CD4-positive, alpha-beta T cell treated with Interleukin-4 for 1 hour (primary cell): ENCODE data around the gene SEMA3D.

Experiments used
- DNase-seq, 2 donors: peaks; one replicate each; pipeline ENCODE4 v3.0.0-alpha.2; 2020 to 2022

SEMA3D gene

DNA sequence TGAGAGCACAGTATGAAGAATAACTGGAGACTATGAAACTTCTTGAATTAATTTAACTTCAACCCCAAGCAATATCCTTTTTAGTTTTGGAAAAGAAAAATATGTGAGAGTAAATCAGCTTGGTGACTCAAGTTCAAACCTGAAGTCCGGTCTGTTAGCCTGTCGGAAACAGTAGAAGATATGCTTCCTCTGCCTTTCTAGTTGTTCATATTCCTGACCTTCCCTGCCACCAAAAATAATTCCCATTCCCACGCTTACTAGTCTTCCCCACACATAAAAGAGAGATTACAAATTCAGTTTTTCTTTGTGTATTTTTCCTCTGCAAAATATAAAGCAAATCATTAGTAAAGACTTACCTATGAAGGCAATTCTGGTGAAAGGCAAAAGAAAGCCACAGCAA, 3.6 kb downstream of the SEMA3D start:
- no peak for DNase-seq

DNA sequence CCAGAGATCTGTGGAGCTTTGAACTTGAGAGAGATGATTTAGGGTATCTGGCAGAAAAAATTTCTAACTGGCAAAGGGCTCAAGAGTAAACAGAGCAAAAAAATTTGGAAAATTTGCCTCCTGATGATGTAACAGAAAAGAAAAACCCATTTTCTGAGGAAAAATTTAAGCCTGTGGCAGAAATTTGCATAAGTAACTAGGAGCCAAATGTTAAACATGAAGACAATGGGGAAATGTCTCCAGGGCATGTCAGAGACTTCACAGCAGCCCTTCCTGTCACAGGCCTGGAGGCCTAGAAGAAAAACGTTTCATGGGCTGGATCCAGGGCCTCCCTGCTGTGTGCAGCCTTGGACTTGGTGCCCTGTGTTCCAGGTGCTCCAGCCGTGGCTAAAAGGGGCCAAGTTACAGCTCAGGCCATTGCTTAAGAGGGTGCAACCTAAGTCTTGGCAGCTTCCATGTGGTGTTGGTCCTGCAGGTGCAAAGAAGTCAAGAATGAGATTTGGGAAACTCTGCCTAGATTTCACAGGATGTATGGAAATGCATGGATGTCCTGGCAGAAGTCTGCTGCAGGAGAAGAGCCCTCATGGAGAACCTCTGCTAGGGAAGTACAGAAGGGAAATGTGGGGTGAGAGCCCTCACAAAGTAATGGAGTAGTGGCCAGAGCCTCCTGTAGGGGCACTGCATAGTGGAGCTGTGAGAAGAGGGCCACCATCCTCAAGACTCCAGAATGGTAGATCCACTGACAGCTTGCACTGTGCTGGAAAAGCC, 8.1 kb downstream of the SEMA3D start:
- no peak for DNase-seq

DNA sequence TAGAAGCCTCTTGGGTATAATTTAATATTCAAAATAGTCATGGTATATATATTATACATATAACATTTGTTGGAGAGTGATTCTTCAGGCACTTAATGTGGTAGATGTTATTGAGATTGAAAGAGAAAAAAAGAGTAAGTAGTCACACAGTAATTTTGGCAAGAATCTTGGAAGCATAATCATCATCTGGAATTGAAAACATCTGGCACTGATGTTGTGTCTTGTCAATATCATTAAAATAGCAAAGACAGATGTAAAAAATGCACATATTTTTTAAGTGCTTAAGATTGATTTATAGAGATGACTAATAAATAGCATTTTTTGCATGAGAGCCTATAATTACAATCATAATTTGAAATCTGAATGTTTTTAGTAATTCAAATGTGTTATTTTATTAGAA, 9.5 kb downstream of the SEMA3D start:
- no peak for DNase-seq

GRCh38 chr7:85176197-85176596, 10.7 kb downstream of the SEMA3D start:
- no peak for DNase-seq

DNA sequence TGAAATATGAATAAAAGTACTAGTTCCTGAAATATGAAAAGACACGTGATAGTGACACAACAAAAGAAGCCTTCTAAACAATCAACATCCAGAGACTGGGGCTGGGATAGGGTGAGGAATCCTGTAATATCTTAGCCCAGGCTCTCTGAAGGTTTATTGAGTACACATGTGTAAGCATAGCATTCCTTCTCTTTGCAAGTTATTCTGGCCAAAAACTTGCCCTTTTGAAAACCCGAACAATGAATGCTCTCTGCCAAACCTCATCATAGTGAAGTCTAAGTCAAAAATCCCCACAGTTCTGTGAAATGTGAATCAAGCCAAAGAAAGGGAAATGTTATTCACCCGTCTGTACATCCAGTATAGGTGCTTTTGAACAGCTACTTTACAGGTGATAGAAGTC, 11.6 kb downstream of the SEMA3D start:
- DNase-seq, result no peak

- no peak for DNase-seq
These were observed 14.3 kb downstream of the SEMA3D start for GRCh38 chr7:85172530-85172941.

DNA sequence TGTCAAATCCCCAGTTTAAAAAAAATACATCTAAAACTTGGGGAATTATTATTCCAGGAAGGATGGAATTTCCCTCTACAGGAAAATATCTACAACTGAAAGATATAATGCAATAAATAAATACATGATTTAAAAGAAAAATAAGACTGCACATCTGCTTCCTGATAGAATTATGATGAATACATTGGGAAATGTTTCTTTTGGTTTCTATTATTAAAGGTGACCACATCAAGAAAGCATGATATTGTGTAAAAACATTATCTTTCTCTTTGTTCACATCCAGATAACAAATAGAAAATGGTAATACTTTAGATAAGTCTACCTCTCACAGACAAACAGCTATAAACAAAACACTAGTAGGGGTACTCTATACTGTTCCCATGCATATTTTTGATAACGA, 19.2 kb downstream of the SEMA3D start:
- DNase-seq, result no peak

DNA sequence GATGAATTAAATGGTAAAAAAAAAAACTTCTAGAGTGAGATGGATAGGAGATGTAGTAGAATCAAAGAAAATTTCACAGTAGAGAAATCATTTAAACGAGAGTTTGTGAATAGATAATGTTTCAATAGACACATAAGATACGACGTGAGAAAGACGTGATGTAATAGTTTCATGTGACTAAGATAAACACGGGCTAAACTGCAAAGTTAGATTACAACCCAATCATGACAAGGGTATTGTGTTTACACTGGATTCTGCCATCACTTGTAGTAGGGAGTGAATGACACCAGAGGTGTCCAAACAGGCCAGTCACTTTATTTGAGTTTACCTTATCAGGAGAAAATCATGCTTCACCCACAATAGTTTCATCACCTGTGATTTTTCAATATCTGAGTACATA, 21.6 kb downstream of the SEMA3D start:
- DNase-seq, result no peak

GRCh38 chr7:85164376-85164775, 22.5 kb downstream of the SEMA3D start:
- no peak for DNase-seq

GRCh38 chr7:85162721-85163120, 24.1 kb downstream of the SEMA3D start:
- no peak for DNase-seq

DNA sequence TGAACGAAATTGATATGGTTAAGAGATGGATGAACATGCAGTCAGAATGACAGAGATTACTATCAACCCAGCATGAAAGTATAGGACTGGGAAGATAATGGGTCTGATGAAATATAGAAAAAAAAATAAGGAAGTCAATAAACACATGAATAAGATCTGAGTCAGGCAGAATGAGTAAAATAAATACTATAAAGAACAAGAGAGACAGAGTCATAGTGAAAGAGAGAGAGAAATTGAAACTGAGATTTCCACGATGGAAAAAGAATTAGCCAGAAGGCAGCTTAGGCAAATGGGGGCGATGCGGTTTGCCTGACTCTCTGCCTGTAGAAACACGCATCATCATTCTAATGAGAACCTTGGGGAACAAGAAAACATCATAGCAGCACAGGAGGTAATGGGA, 26.6 kb downstream of the SEMA3D start:
- DNase-seq, result no peak

DNA sequence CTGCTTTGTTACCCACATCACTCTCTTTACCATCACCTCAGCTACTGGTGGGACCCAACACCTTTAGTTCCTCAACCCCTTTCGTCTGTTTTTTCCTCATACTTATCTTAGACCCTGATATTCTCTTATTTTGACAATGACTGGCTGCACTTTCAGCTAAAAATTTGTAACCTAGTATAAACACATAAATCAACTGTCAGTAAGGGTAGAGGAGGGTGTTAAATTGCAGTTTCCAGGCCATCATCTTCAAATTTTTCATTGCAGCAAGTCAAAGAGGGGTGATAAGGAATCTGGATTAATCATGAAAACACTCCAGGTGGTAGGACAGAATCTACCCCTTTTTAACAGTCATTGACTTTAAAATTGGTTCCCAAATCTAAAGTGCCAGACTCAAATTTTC, 27.9 kb downstream of the SEMA3D start:
- no peak for DNase-seq

- no peak for DNase-seq
These were observed 30.1 kb downstream of the SEMA3D start for GRCh38 chr7:85156661-85157208.

GRCh38 chr7:85154282-85154937, 32.4 kb downstream of the SEMA3D start:
- no peak for DNase-seq

GRCh38 chr7:85153715-85154114, 33.1 kb downstream of the SEMA3D start:
- no peak for DNase-seq

GRCh38 chr7:85150624-85151023, 36.2 kb downstream of the SEMA3D start:
- DNase-seq, result no peak

GRCh38 chr7:85144771-85145170, 42.1 kb downstream of the SEMA3D start:
- no peak for DNase-seq

DNA sequence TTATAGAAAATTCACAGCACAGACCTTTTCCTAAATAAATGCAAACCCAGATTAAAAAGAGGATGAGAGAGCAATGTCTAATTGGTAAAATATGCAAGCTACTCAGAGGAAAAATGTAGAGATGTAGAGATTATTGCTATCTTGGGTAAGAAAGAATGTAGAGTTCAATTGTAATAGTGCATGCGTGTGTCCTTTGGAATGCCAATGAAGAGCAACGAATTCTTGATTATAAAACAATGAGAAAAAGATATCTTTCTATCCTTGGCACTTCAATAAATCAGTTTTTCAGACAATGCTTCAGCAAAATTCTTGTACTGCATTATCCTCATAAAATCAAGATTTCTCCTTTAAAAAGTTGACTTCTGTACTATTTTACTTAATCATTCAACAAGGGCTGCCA, 50.9 kb downstream of the SEMA3D start:
- no peak for DNase-seq

GRCh38 chr7:85133560-85133959, 53.3 kb downstream of the SEMA3D start:
- no peak for DNase-seq

GRCh38 chr7:85133006-85133405, 53.9 kb downstream of the SEMA3D start:
- no peak for DNase-seq

DNA sequence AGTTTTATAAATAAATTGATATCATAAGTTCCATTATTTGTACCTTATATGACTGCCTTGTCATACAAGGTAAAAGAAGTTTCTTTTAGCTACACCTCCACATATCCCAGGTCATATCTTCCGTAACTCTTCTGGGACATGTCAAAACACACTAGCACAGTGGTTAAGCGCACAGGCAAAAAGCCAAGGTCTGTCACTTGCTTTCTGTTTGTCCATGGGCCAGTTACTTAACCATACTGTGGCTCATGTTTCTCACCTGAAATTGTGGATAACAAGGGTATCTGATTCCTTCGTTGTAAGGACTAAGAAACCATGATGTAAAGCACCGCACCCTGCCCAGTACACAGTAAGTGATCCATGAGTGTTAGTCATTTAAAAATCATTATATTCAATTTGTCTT, 56.2 kb downstream of the SEMA3D start:
- no peak for DNase-seq

- no peak for DNase-seq
These were observed 60.5 kb downstream of the SEMA3D start for GRCh38 chr7:85126383-85126782.

GRCh38 chr7:85125651-85126131, 61.2 kb downstream of the SEMA3D start:
- DNase-seq, result no peak

DNA sequence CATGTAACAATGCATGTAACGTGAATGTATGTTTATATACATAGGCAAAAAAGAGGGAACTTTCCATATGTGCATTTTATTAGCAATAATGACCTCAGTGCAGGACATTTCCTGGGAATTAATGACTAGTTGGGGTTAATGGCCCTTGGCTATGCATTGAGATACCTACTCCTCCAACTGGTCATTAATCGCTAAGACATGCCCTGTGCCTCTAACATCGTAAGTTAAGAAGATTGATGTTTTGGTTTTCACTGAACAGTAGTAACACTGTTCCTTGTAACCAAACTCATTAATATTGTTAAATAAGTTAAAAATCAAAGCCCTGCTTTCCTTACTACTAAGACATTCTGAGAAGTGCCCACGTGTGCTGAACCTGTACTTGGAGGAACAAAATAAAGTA, 61.7 kb downstream of the SEMA3D start:
- DNase-seq, result no peak
